ENCODE data around the gene RPL19.
"Not testable (repeated sequence)": the region's sequence is repeated elsewhere in the genome, so short reads cannot be mapped to it uniquely, and the experiment has no call there.

Gene RPL19

DNA sequence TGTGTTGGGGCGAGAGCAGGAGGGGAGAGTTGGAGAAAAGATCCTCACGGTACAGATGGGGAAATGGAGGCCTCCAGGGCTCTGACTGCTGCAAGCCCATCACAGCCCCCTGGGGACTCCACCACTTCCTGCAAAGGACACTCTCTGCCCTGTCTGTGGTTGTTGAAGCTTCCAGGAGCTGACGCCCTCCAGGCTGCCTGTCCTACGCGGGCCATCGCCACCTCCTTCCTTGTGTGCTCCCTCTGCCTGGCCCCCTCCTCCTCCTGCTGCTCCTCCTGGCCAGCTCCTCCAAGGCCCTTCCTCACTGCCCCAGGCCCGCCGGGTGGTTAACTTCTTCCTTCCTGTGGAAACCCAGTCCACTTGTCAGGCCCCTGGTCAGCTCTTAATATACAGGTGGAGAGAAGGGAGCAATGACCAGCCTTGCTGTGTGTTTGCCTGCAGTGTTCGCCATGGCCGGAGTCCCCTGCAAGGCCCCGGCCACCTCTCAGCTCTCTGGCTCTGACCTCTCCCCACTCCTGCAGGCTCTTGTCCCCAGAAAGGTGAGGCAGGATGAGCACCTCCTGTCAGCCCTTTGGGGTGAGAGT, 44.0 kb downstream of the RPL19 start:
- no peak for DNase-seq (ENCODE audit: low read depth in 2 of 2)

DNA sequence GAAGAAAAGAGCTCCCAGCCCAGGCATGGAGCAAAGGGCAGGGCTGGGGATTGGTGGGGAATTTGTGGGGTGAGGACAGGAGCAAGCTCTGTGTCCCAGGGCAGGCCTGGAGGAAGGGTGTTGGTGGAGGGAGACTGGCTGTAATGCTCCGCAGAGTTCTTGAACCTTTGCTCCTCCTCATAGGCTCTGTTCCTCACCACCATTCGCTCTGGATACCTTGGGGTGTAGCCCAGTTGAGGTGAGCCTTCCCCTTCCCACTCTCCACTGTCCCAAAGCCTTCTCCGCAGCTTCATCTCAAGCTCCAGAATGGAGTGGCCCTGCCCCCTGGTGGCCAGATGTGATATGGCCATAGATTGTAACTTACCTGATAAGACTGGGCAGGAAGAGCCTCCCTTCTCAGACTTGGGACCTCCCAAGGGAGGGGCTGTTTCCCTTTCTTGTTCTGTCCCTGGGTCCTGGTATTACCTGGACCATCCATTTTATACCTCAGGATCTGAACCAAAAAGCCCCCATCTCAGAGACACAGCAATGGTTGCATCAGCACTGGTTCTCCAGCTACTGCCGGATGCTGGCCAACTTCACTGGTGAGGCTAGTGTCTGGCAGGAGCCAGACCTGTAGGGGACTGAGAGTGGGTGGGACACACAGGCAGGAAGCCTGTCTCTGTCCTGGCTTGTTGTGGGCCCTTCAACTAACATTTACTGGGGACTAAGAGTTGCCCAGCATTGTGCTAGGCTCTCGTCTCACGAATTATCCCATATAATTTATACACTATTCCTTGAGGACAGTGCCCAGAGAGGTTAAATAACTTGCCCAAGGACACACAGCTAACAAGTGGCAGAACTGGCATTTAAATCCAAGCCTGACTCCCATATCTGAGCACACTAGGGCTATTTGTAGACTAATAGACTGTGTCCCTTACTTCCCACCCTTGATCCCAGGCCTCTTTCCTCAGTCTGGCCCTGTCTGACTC, 44.8 kb downstream of the RPL19 start:
- no peak for DNase-seq (ENCODE audit: low read depth in 2 of 2)

GRCh38 chr17:39246274-39246673, 46.2 kb downstream of the RPL19 start:
- DNase-seq (ENCODE audit: low read depth in 2 of 2) = no peak

DNA sequence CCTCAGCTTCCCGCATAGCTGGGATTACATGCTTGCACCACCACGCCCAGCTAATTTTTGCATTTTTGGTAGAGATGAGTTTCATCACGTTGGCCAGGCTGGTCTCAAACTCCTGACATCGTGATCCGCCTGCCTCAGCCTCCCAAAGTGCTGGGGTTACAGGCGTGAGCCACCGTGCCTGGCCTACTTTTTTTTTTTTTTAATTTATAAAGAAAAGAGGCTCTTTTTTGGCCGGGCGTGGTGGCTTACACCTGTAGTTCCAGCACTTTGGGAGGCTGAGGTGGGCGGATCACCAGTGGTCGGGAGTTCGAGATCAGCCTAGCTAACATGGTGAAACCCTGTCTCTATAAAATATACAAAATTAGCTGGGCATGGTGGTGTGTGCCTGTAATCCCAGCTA, 50.0 kb downstream of the RPL19 start:
- DNase-seq (ENCODE audit: low read depth in 2 of 2) = not testable (repeated sequence)

- DNase-seq (ENCODE audit: low read depth in 2 of 2) = no peak
Observed at GRCh38 chr17:39251997-39252396, 51.9 kb downstream of the RPL19 start.

- DNase-seq (ENCODE audit: low read depth in 2 of 2) = no peak
Observed at GRCh38 chr17:39252788-39253460, 52.8 kb downstream of the RPL19 start.
